ENCODE data around the gene DNASE1L1. TPM values are rescaled to one million over a fixed set of nuclear protein-coding genes. Genes with fewer than 3 reads are reported as not detected.

Gene DNASE1L1
- total RNA-seq, 4 donors from 2014 or later = 15.9 to 156 (median 36.9) TPM

DNA sequence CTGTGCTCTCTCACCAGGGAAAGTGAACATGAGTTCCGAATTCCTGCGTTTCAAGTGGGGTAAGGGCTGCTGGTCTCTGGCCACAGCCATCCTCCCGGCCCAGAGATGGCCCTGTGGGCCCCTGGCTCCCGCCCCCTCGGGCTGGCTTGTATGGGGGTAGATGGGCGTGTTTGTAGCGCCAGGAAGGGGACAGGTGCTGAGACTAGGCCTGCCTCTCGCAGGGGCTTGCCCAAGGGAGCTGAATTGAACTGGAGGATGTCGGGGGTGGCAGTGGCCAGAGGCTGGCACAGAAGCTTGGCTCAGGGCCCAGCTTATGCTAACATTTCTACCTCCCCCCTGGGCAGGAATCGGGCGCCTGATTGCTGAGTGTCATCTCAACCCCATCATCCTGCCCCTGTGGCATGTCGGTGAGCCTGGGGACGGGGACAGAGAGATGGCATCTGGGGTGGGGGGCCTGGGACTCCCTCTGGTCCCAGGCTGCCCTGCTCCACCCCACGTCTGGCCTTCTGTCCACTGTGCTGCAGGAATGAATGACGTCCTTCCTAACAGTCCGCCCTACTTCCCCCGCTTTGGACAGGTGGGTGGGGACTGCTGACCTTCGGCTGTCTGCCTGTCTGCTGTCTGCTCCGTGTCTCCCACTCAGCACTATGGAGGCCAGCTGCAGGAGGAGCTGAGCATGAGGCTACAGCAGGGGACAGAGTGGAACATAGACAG, 10.8 kb upstream of the DNASE1L1 start:
- Histone ChIP-seq H3K4me1 (no peaks in the 10 kb centered on the region), H3K36me3 (no peaks in the 10 kb centered on the region), H3K4me3 (no peak overlapping the region), H3K9me3 (no peaks in the 10 kb centered on the region), H3K27ac (no peak overlapping the region), H3K27me3 (no peaks in the 10 kb centered on the region)
- no peak for DNase-seq
- TF ChIP-seq, protein P1, sequence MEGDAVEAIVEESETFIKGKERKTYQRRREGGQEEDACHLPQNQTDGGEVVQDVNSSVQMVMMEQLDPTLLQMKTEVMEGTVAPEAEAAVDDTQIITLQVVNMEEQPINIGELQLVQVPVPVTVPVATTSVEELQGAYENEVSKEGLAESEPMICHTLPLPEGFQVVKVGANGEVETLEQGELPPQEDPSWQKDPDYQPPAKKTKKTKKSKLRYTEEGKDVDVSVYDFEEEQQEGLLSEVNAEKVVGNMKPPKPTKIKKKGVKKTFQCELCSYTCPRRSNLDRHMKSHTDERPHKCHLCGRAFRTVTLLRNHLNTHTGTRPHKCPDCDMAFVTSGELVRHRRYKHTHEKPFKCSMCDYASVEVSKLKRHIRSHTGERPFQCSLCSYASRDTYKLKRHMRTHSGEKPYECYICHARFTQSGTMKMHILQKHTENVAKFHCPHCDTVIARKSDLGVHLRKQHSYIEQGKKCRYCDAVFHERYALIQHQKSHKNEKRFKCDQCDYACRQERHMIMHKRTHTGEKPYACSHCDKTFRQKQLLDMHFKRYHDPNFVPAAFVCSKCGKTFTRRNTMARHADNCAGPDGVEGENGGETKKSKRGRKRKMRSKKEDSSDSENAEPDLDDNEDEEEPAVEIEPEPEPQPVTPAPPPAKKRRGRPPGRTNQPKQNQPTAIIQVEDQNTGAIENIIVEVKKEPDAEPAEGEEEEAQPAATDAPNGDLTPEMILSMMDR (IDR thresholded peaks at IDR 0.05) = no peak
- TF ChIP-seq POLR2AphosphoS5 (IDR thresholded peaks at IDR 0.05) = no peak
- no peak for TF ChIP-seq POLR2A (IDR thresholded peaks at IDR 0.05)
- TF ChIP-seq EP300 (IDR thresholded peaks at IDR 0.05; ENCODE audit: low read depth) = no peak
- intact Hi-C loops (cut with DNase I; ENCODE audit: low total_unique reads) = no loop called here
- 80% methylated on average over 19 of the region's 19 CpGs; no CpG with 5 or more reads in 1 of the 2 donors for WGBS, 2 donors (ENCODE audit: low coverage in 1 of 2)
- in situ Hi-C loops (cut with MboI; ENCODE audit: low pct_ligation_motif_present in 1 of 4, low pct_unique_long_range_greater_than_20kb in 1 of 4, low sequenced_read_pairs in 3 of 4) = loop anchor here in 3 of 4 donors (25.0 kb wide), 1 partner anchor 117 kb away; the partner anchor contains the start of genes G6PD (in 3 of the 3) and IKBKG (in 3 of the 3)

DNA sequence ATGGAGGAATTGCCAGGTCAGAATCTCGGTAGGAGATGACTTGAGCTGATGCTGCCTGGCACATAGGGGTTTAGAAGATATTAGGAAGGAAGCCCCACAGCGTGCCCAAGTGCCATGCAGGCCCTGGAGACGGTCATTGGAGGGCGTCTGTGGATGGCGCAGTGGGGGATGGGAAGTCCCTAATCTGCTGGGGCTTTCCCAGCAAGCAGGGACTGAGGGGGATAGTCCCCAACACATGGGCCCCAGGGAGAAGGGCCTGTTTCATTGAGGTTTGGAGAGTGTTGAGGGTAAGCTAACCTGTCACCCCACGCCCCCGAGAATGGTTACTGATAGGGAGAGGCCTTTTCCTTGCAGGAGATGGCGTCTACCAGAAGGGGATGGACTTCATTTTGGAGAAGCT, 10.1 kb upstream of the DNASE1L1 start:
- Histone ChIP-seq H3K36me3 (no peaks in the 10 kb centered on the region), H3K27ac (no peak overlapping the region), H3K27me3 (no peaks in the 10 kb centered on the region), H3K4me3 (no peak overlapping the region), H3K9me3 (no peaks in the 10 kb centered on the region), H3K4me1 (no peaks in the 10 kb centered on the region)
- WGBS, 2 donors (ENCODE audit: low coverage in 1 of 2) = 60 to 84% methylated on average over 1 to 8 of the region's 8 CpGs
- intact Hi-C loops (cut with DNase I; ENCODE audit: low total_unique reads) = no loop called here
- TF ChIP-seq, protein P1 (IDR thresholded peaks at IDR 0.05) = no peak
- no peak for TF ChIP-seq EP300 (IDR thresholded peaks at IDR 0.05; ENCODE audit: low read depth)
- DNase-seq = no peak
- in situ Hi-C loops (cut with MboI; ENCODE audit: low pct_ligation_motif_present in 1 of 4, low pct_unique_long_range_greater_than_20kb in 1 of 4, low sequenced_read_pairs in 3 of 4) = loop anchor here in 3 of 4 donors (25.0 kb wide), 1 partner anchor 118 kb away; the partner anchor contains the start of genes G6PD (in 3 of the 3) and IKBKG (in 3 of the 3)

DNA sequence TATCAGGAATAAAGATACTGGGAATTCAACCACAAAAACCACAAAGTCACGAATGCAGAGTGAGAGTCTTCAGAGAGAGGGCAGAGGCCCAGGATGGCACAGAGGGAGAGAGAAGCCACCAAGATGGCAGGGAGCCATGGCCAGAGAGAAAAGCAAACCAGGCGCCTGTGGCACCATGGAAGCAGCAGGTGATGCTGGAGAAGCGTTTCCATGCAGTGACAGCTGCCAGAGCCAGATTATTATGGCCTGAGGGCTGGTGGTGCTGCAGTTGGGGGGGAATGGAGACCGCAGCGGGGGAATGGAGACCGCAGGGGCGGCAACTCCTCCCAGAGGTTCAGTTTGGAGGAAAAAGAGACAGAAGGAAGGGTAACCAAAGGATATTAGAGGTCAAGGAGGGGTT, 8.1 kb upstream of the DNASE1L1 start:
- no peak for TF ChIP-seq POLR2A (IDR thresholded peaks at IDR 0.05)
- TF ChIP-seq, protein P1 (IDR thresholded peaks at IDR 0.05) = no peak
- TF ChIP-seq EP300 (IDR thresholded peaks at IDR 0.05; ENCODE audit: low read depth) = no peak
- TF ChIP-seq POLR2AphosphoS5 (IDR thresholded peaks at IDR 0.05) = no peak
- 72% methylated on average over 7 of the region's 7 CpGs; no CpG with 5 or more reads in 1 of the 2 donors for WGBS, 2 donors (ENCODE audit: low coverage in 1 of 2)
- no peaks in the 10 kb centered on the region for H3K27me3 ChIP-seq
- H3K27ac ChIP-seq = no peak overlapping the region
- no peak overlapping the region for H3K4me3 ChIP-seq
- H3K9me3 ChIP-seq = no peaks in the 10 kb centered on the region
- no peaks in the 10 kb centered on the region for H3K36me3 ChIP-seq
- in situ Hi-C loops (cut with MboI; ENCODE audit: low pct_ligation_motif_present in 1 of 4, low pct_unique_long_range_greater_than_20kb in 1 of 4, low sequenced_read_pairs in 3 of 4) = loop anchor here in 3 of 4 donors (25.0 kb wide), 1 partner anchor 120 kb away; the partner anchor contains the start of genes G6PD (in 3 of the 3) and IKBKG (in 3 of the 3)
- peaks cover 0 to 8% (median 6%) of the 10 kb centered on the region in 4 donors for H3K4me1 ChIP-seq
- intact Hi-C loops (cut with DNase I; ENCODE audit: low total_unique reads) = no loop called here
- DNase-seq = no peak

DNA sequence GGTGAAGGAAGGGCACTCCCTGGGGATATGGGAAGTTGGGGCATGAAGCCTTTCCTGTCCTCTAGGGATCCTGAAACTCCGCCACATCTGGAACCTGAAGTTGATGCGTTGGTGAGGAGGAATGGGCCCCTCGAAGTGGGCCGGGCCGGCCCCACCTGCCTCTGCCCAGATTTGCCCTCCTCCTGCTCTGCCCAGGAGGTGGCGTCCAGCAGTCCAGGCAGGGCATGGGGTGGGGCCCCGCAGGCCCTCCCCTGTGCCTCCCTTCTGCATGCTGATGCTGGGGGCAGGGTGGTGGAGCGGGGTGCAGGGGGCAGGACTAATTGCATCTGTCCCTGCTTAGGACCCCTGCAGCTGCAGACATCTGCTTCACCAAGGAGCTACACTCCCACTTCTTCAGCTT, 4.1 kb upstream of the DNASE1L1 start:
- in situ Hi-C loops (cut with MboI; ENCODE audit: low pct_ligation_motif_present in 1 of 4, low pct_unique_long_range_greater_than_20kb in 1 of 4, low sequenced_read_pairs in 3 of 4) (loop anchor here in 3 of 4 donors (25.0 kb wide), 1 partner anchor 124 kb away; the partner anchor contains the start of genes G6PD (in 3 of the 3) and IKBKG (in 3 of the 3)), intact Hi-C loops (cut with DNase I; ENCODE audit: low total_unique reads) (no loop called here)
- no peaks in the 10 kb centered on the region for H3K9me3 ChIP-seq
- H3K27me3 ChIP-seq = no peaks in the 10 kb centered on the region
- no peak for DNase-seq
- no peaks in the 10 kb centered on the region for H3K36me3 ChIP-seq
- 69% methylated on average over 7 of the region's 8 CpGs; no CpG with 5 or more reads in 1 of the 2 donors for WGBS, 2 donors (ENCODE audit: low coverage in 1 of 2)
- H3K4me1 ChIP-seq = peaks cover 0 to 23% (median 8%) of the 10 kb centered on the region in 4 donors
- H3K4me3 ChIP-seq = no peak overlapping the region
- TF ChIP-seq, protein P1 (IDR thresholded peaks at IDR 0.05) = no peak
- peak overlapping the region; percentile 91 to 98 (median 96) for H3K27ac ChIP-seq

All from transverse colon (tissue), 4 donors.